ENCODE results near the gene LMBR1L.
"Not testable (repeated sequence)": the region's sequence is repeated elsewhere in the genome, so short reads cannot be mapped to it uniquely, and the experiment has no call there.

The LMBR1L gene

GRCh38 chr12:49110464-49111155, at the start of gene LMBR1L:
TSS of gene LMBR1L (minus strand) at chr12:49110847. CDS start at chr12:49110555, 292 bp downstream.
- peak; percentile 93 to 99 for DNase-seq

DNA sequence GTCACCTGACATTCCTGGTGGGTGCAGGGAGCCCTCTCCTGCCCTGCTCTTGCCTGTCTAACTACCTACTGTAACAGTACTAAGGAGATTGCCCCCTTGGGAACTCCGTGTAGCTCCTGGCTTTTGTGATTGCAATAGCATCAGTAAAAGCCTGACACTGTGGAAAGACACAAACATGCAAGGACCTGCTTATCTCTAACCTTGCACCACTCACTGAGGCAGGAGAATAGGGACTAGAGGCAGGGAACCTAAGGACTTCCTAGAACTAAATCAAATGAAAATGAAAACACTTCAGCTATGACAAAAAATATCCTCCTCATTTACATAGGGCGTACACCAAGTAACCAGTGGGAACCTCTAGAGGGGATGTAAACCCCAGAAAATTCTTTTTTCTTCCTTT, 49.8 kb upstream of the LMBR1L start:
- no peak for DNase-seq

DNA sequence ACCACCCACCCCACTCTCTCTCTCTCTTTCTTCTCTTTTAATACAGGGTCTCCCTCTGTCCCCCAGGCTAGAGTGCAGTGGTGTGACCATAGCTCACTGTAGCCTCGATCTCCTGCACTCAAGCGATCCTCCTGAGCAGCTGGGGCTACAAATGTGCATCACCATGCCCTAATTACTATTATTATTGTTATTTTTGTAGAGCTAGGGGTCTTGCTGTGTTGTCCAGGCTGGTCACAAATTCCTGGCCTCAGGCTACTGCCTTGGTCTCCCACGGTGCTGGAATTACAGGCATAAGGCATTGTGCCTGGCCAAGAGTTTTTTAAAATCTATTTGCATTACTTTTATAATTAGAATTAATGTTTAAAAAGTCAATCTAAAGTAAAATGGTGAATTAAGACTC, 43.6 kb upstream of the LMBR1L start:
- no peak for DNase-seq

GRCh38 chr12:49147384-49147783, 36.7 kb upstream of the LMBR1L start:
- DNase-seq: no peak

DNA sequence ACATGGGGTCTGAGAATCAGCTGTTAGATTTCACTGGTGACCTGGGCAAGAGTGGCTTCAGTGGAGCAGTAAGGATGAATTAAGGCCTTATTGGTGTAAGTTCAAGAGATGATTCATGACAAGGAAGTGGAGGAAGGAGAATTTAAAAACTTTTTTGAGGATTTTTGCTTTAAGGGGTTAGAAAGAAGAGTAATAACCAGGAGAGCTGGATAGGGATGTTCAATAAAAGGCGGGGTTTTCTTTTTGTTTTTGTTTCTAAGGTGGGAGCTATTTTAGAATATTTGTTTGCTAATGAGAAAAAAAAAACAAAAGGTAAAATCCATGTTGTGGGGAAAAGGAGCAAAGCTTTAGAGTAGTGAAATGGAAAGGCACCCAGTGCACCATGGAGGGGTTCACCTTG, 35.8 kb upstream of the LMBR1L start:
- DNase-seq: no peak

- DNase-seq: no peak
Observed at GRCh38 chr12:49144384-49144783, 33.7 kb upstream of the LMBR1L start.

DNA sequence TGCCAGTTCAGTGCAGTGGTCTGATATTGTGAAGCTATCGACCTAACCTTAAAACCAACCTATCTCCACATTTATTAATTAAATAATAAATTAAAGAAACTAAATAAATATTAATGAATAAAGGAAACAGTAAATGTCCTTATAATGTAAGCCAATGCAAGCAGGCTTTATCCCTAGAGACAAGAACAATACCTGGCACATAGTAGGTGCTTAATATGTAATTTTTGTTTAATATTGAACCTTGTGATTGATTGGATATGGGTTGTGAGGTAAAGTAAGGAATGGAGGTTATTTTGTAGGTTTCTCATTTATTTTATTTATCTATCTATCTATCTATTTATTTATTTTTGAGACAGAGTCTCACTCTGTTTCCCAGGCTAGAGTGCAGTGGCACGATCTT, 28.4 kb upstream of the LMBR1L start:
- no peak for DNase-seq

DNA sequence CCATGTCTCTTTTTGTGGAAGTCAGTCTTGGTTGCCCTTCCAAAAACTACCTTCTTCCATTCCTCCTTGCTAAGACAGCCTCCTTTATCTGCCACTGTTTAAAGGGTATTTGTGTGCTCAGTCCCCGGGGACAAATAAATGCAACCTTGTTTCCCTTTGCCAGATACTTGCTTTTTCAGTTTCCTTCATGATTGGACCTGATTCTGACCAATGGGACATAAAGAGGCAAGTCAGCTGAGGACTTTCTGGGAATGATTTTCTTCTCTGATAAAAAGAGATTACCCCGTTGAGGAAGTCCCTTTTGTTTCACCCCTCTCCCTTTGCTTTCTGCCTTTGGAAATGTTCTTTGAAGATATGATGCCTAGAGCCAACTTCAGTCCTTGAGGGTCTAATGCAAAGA, 27.9 kb upstream of the LMBR1L start:
- DNase-seq: no peak

DNA sequence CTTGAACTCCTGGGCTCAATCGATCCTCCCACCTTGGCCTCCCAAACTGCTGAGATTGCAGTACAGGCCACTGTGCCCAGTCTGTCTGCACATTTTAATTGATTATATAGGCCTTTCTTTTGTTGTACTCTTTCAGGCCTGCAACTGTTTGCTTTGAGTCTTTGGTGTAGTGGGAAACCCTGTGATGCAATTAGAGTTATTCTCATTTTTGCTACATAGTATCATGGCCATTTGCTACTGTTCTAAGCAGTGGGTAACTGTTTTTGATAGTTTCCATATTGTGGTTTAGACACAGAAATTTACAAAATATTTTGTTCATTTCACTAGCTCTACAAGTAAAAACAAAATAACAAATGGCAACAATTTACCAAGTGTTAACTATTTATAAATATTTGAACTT, 26.8 kb upstream of the LMBR1L start:
- no peak for DNase-seq

DNA sequence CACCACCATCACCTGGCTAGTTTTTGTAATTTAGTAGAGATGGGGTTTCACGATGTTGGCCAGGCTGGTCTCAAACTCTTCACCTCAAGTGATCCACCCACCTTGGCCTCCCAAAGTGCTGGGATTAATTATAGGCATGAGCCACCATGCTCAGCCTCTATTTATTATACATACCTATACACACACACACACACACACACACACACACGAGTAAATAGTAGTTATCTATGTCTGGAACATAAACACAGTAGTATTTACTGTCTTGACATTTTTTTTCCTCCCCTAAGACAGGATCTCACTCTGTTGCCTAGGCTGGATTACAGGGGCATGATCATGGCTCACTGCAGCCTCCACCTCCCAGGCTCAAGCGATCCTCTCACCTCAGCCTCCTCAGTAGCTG, 26.4 kb upstream of the LMBR1L start:
- not testable (repeated sequence) for DNase-seq

GRCh38 chr12:49133590-49133989, 22.9 kb upstream of the LMBR1L start:
- no peak for DNase-seq

DNA sequence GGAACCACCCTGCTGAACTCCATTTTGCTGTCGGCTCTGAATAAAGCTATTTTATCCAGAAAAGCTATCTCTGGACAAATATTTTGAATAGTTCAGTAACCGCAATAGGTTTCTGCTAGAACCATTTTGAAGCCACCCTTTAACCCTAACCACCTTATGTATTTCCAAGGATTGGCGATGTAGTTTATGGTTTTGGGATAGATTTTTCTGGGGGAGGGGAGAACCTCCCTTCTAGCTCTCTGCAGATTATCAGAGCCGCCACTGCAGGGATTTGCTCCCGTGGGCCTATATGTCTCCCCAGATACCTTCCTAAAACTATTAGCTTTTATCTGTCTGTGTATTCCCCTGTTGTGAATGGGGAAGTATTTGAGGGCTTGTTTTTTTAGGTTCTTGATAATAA, 22.4 kb upstream of the LMBR1L start:
- DNase-seq: no peak

DNA sequence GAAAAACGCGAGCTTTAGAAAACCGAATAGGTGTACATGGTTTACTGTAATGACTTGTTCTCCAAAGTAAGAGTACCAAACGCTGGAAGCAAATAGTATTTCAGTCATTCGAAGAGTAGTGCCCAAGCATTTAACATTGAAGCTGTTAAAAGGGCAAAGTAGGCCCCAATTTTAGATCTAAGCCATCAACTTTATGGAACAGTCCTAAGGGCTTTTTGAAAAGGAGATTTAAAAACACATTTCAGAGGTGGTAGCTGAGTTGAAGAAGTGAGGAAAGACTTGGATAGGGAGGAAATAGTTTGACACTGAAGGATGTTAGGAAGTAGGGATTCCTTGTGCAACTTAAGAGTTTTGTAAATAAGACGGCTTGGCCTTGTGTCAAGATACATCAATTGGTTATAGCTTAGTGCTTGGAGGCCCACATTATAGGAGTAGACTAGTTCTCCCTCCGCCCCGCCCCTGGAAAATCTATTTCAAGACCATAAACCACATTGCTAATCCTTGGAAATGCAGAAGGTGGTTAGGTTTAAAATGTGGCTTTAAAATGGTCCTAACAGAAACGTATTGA, 21.3 kb upstream of the LMBR1L start:
- no peak for DNase-seq

GRCh38 chr12:49131051-49131893, 20.6 kb upstream of the LMBR1L start, which contains the start of gene TUBA1B:
TSS of gene TUBA1B (minus strand) at chr12:49131395. CDS start at chr12:49131300, 95 bp downstream.
- peak; percentile 52 to 94 for DNase-seq

- peak; percentile 51 to 65 for DNase-seq
Observed at GRCh38 chr12:49130151-49131050, 19.8 kb upstream of the LMBR1L start.

DNA sequence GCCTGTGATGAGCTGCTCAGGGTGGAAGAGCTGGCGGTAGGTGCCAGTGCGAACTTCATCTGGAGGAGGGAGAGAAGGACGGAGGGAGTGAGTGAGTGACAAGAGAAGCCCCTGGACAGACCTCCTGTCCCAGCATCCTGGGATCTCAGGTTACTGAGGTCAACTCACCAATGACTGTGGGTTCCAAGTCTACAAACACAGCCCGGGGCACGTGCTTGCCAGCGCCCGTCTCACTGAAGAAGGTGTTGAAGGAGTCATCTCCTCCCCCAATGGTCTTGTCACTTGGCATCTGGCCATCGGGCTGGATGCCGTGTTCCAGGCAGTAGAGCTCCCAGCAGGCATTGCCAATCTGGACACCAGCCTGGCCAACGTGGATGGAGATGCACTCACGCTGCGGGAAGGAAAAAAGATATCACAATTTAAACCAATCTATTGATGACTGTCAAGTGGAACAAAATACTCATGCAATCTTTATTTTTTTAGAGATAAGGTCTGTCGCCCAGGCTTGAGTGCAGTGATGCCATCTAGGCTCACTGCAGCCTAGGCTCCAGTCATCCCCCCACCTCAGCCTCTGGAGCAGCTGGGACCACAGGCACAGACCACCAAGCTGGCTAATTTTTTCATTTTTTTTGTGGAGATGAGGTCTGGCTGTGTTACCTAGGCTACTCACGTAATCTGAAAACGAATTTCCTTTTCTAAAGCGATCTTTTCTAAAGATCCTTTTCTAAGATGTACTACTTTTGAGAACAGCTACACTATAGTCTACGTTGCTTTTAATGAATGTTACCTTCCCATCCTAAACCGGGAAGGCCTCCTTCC, 18.9 kb upstream of the LMBR1L start:
- no peak for DNase-seq

DNA sequence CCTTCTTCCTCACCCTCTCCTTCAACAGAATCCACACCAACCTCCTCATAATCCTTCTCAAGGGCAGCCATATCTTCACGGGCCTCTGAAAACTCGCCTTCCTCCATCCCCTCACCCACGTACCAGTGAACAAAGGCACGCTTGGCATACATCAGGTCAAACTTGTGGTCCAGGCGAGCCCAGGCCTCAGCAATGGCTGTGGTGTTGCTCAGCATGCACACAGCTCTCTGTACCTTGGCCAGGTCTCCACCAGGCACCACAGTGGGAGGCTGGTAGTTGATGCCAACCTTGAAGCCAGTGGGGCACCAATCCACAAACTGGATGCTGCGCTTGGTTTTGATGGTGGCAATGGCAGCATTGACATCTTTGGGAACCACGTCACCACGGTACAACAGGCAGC, 17.3 kb upstream of the LMBR1L start:
- DNase-seq: not testable (repeated sequence)

GRCh38 chr12:49126852-49127763, 16.5 kb upstream of the LMBR1L start:
- no peak for DNase-seq

- no peak for DNase-seq
Observed at GRCh38 chr12:49121047-49121696, 10.5 kb upstream of the LMBR1L start.

DNA sequence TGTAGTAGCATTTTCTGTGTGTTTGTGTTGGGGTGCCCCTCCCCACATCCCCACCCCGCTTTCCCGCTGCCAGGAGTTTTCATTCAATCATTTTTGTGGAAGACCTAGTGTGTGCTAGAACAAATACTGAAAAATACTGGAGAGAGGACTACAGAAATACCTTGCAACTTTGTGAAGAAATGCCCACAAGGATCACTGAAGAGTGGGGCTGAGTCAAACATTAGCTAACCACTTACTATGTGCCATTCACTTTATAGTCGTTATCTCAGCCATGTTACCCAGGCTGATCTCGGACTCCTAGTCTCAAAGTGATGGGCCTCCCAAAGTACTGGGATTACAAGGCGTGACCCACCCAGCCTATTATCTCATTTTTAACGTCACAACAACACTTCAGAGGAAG, 559 bp upstream of the LMBR1L start:
- no peak for DNase-seq
